ENCODE results near the gene PALLD.

Gene PALLD

DNA sequence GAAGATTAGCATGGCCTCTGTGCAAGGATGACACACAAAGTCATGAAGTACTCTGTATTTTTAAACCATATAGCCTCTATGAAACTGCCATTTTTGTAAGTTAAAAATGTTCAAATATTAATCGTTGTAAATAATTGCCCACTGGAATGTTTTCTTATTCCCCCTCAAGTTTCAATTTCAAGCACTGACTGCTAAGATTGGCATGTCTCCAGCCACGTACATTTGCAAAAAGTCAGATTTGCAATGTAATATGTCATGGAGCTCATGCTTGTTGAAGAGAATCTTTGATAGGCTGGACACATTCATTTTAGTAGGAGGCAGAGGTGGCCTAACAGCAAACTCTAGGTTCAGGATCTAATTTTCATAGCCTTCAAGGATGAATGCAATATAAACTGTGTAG, 388.5 kb downstream of the PALLD start:
- no peaks in the 10 kb centered on the region for H3K36me3 ChIP-seq (replicated peaks; ENCODE audit: insufficient read depth, low read length)
- H3K9ac ChIP-seq (ENCODE audit: low read length) = no peak overlapping the region
- H3K9me3 ChIP-seq (replicated peaks; ENCODE audit: insufficient read depth, low read length) = no peaks in the 10 kb centered on the region
- H4K20me1 ChIP-seq (ENCODE audit: insufficient read depth, low read length) = no peaks in the 10 kb centered on the region
- H3K9me2 ChIP-seq (replicated peaks; ENCODE audit: insufficient read depth, low read length) = no peaks in the 10 kb centered on the region
- no peak overlapping the region for H2AFZ ChIP-seq (ENCODE audit: low read length)
- no peaks in the 10 kb centered on the region for H3K4me1 ChIP-seq (ENCODE audit: low read length)
- no peaks in the 10 kb centered on the region for H3F3A ChIP-seq (ENCODE audit: insufficient read depth, low read length)
- no peak overlapping the region for H3K4me3 ChIP-seq (ENCODE audit: low read length)
- TF ChIP-seq EZH2phosphoT487 (IDR thresholded peaks at IDR 0.05; ENCODE audit: low read length) (no peak), EZH2 (optimal IDR thresholded peaks at IDR 0.05; ENCODE audit: low read depth, low read length) (no peak)
- TF ChIP-seq, protein P1, sequence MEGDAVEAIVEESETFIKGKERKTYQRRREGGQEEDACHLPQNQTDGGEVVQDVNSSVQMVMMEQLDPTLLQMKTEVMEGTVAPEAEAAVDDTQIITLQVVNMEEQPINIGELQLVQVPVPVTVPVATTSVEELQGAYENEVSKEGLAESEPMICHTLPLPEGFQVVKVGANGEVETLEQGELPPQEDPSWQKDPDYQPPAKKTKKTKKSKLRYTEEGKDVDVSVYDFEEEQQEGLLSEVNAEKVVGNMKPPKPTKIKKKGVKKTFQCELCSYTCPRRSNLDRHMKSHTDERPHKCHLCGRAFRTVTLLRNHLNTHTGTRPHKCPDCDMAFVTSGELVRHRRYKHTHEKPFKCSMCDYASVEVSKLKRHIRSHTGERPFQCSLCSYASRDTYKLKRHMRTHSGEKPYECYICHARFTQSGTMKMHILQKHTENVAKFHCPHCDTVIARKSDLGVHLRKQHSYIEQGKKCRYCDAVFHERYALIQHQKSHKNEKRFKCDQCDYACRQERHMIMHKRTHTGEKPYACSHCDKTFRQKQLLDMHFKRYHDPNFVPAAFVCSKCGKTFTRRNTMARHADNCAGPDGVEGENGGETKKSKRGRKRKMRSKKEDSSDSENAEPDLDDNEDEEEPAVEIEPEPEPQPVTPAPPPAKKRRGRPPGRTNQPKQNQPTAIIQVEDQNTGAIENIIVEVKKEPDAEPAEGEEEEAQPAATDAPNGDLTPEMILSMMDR (IDR thresholded peaks at IDR 0.05; ENCODE audit: low read length) = no peak
- no peak overlapping the region for H3K27ac ChIP-seq (ENCODE audit: low read length)
- no peak overlapping the region for H3K4me2 ChIP-seq (ENCODE audit: low read depth, low read length)
- no peaks in the 10 kb centered on the region for H3K79me2 ChIP-seq (ENCODE audit: low read length)
- H3K27me3 ChIP-seq (replicated peaks; ENCODE audit: insufficient read depth, low read length) = no peaks in the 10 kb centered on the region
- DNase-seq = no peak

DNA sequence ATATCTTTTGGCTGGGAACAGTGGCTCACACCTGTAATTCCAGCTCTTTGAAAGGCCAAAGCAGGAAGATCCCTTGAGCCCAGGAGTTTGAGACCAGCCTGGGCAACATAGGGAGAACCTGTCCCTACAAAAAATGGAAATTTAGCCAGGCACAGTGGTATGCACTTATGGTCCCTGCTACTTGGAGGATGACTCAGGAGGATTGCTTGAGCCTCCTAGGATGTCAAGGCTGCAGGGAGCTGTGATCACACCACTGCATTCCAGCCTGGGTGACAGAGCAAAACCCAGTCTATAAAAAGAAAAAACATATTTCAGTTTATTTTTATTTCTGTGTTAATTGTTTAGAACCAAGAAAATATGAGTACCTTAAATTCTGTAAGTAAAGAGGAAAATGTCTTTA, 389.5 kb downstream of the PALLD start:
- no peak for DNase-seq
- no peaks in the 10 kb centered on the region for H3K9me3 ChIP-seq (replicated peaks; ENCODE audit: insufficient read depth, low read length)
- H3K9me2 ChIP-seq (replicated peaks; ENCODE audit: insufficient read depth, low read length) = no peaks in the 10 kb centered on the region
- TF ChIP-seq, protein P1 (IDR thresholded peaks at IDR 0.05; ENCODE audit: low read length) = no peak
- TF ChIP-seq EZH2phosphoT487 (IDR thresholded peaks at IDR 0.05; ENCODE audit: low read length) (no peak), EZH2 (optimal IDR thresholded peaks at IDR 0.05; ENCODE audit: low read depth, low read length) (no peak)
- H3K36me3 ChIP-seq (replicated peaks; ENCODE audit: insufficient read depth, low read length) = no peaks in the 10 kb centered on the region
- no peaks in the 10 kb centered on the region for H3F3A ChIP-seq (ENCODE audit: insufficient read depth, low read length)
- H3K4me1 ChIP-seq (ENCODE audit: low read length) = no peaks in the 10 kb centered on the region
- H4K20me1 ChIP-seq (ENCODE audit: insufficient read depth, low read length) = no peaks in the 10 kb centered on the region
- no peaks in the 10 kb centered on the region for H3K79me2 ChIP-seq (ENCODE audit: low read length)
- H2AFZ ChIP-seq (ENCODE audit: low read length) = no peak overlapping the region
- H3K27ac ChIP-seq (ENCODE audit: low read length) = no peak overlapping the region
- no peaks in the 10 kb centered on the region for H3K27me3 ChIP-seq (replicated peaks; ENCODE audit: insufficient read depth, low read length)
- H3K9ac ChIP-seq (ENCODE audit: low read length) = no peak overlapping the region
- no peak overlapping the region for H3K4me3 ChIP-seq (ENCODE audit: low read length)
- H3K4me2 ChIP-seq (ENCODE audit: low read depth, low read length) = no peak overlapping the region

DNA sequence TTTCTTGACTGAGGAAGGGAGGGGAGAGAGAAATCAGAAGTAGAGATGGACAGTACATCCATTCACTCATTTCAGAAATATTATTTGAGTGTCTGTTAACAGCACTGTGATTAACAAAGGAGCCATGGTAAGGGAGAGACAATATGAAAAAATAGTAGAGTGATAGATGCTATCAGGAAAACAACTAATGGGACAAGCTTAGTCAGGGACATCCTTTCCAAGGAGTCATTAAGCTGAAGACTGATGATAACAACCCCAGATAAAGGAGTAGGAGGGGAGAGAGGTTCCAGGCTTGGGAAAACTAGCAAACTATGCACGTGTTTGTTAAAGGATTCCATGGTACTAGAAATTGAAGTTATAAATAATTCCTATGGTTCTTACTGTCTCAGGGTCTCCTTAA, 391.0 kb downstream of the PALLD start:
- H3K9ac ChIP-seq (ENCODE audit: low read length) = no peak overlapping the region
- no peaks in the 10 kb centered on the region for H3K27me3 ChIP-seq (replicated peaks; ENCODE audit: insufficient read depth, low read length)
- H2AFZ ChIP-seq (ENCODE audit: low read length) = no peak overlapping the region
- no peak overlapping the region for H3K4me3 ChIP-seq (ENCODE audit: low read length)
- no peak overlapping the region for H3K27ac ChIP-seq (ENCODE audit: low read length)
- no peak for DNase-seq
- no peaks in the 10 kb centered on the region for H3K36me3 ChIP-seq (replicated peaks; ENCODE audit: insufficient read depth, low read length)
- no peaks in the 10 kb centered on the region for H3K79me2 ChIP-seq (ENCODE audit: low read length)
- H3K4me2 ChIP-seq (ENCODE audit: low read depth, low read length) = no peak overlapping the region
- H3K4me1 ChIP-seq (ENCODE audit: low read length) = no peaks in the 10 kb centered on the region
- no peak for TF ChIP-seq EZH2phosphoT487 (IDR thresholded peaks at IDR 0.05; ENCODE audit: low read length)
- no peaks in the 10 kb centered on the region for H3K9me2 ChIP-seq (replicated peaks; ENCODE audit: insufficient read depth, low read length)
- H3F3A ChIP-seq (ENCODE audit: insufficient read depth, low read length) = no peaks in the 10 kb centered on the region
- no peaks in the 10 kb centered on the region for H3K9me3 ChIP-seq (replicated peaks; ENCODE audit: insufficient read depth, low read length)
- no peaks in the 10 kb centered on the region for H4K20me1 ChIP-seq (ENCODE audit: insufficient read depth, low read length)

DNA sequence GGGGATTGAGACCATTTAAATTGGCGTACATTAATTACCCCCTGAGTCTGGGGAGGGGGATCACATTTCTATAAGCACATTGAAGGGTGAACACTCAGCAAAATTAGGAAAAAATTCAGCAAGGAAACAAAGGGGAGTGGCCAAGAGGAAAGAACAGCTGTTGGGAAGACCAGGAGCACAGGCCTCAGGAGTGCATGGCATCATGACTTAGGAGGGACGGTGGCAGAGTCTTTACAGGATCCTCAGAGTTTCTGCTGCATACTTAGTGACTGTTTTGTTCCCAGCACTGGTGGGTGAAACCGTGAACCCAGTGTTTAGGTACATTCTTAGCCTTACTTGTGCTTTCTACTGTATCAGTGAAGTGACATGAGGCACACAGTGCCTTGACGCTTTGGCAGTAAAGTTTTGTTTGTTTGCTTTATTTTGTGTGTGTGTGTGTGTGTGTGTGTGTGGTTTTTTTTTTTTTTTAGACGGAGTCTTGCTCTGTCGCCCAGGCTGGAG, 391.9 kb downstream of the PALLD start:
- no peak overlapping the region for H2AFZ ChIP-seq (ENCODE audit: low read length)
- no peak overlapping the region for H3K27ac ChIP-seq (ENCODE audit: low read length)
- no peak overlapping the region for H3K4me3 ChIP-seq (ENCODE audit: low read length)
- TF ChIP-seq EZH2phosphoT487 (IDR thresholded peaks at IDR 0.05; ENCODE audit: low read length) = no peak
- TF ChIP-seq, protein P1 (IDR thresholded peaks at IDR 0.05; ENCODE audit: low read length) = no peak
- TF ChIP-seq EZH2 (optimal IDR thresholded peaks at IDR 0.05; ENCODE audit: low read depth, low read length) = no peak
- no peak overlapping the region for H3K9ac ChIP-seq (ENCODE audit: low read length)
- no peaks in the 10 kb centered on the region for H3K27me3 ChIP-seq (replicated peaks; ENCODE audit: insufficient read depth, low read length)
- H3K9me2 ChIP-seq (replicated peaks; ENCODE audit: insufficient read depth, low read length) = no peaks in the 10 kb centered on the region
- H4K20me1 ChIP-seq (ENCODE audit: insufficient read depth, low read length) = no peaks in the 10 kb centered on the region
- H3K36me3 ChIP-seq (replicated peaks; ENCODE audit: insufficient read depth, low read length) = no peaks in the 10 kb centered on the region
- no peaks in the 10 kb centered on the region for H3F3A ChIP-seq (ENCODE audit: insufficient read depth, low read length)
- H3K4me1 ChIP-seq (ENCODE audit: low read length) = no peaks in the 10 kb centered on the region
- no peak for DNase-seq
- no peaks in the 10 kb centered on the region for H3K9me3 ChIP-seq (replicated peaks; ENCODE audit: insufficient read depth, low read length)
- no peak overlapping the region for H3K4me2 ChIP-seq (ENCODE audit: low read depth, low read length)
- H3K79me2 ChIP-seq (ENCODE audit: low read length) = no peaks in the 10 kb centered on the region
